Fibroblast of lung (primary cell): Measurements from ENCODE around the gene BABAM2. TPM values are rescaled to one million over a fixed set of nuclear protein-coding genes. Genes with fewer than 3 reads are reported as not detected.
A peak's percentile ranks its signal among the peaks of the same experiment; 100 is the strongest.

Experiments used
- DNase-seq, 2 donors: peaks; one replicate each; pipeline versions ENCODE4 v3.0.0 to v3.0.0-alpha.2; 2010; ENCODE audit warnings: low read depth in 2 of 2
- H2AFZ ChIP-seq: 2 replicates; pipeline ENCODE4 v1.5.1; 2012; ENCODE audit warnings: low read length, control low read depth, inconsistent platforms
- H3K27ac ChIP-seq: 2 replicates; pipeline ENCODE4 v1.5.1; 2011; ENCODE audit warnings: low read length, control low read depth; ENCODE audit not compliant: insufficient read depth
- H3K27me3 ChIP-seq: 2 replicates; pipeline ENCODE4 v1.5.1; 2011; ENCODE audit warnings: mild to moderate bottlenecking, low read length; ENCODE audit not compliant: control insufficient read depth, insufficient read depth
- H3K36me3 ChIP-seq: 2 replicates; pipeline ENCODE4 v1.5.1; 2011; ENCODE audit warnings: low read length; ENCODE audit not compliant: control insufficient read depth, insufficient read depth
- H3K4me1 ChIP-seq: 2 replicates; pipeline ENCODE4 v1.5.1; 2011; ENCODE audit warnings: low read length; ENCODE audit not compliant: control insufficient read depth, insufficient read depth; ENCODE audit errors: extremely low read depth
- H3K4me2 ChIP-seq: 2 replicates; pipeline ENCODE4 v1.5.1; 2011; ENCODE audit warnings: low read length, control low read depth; ENCODE audit not compliant: insufficient read depth; ENCODE audit errors: extremely low read depth
- H3K4me3 ChIP-seq, 4 experiments: fragments of 200-600 bp in 1 of 4; sonication (generic) in 1 of 4; replicated peaks in 1 of 4; 2 replicates each; pipeline ENCODE4 v1.5.1; 2011 to 2016; ENCODE audit warnings: low read length in 4 of 4, low read depth in 3 of 4, mild to moderate bottlenecking in 3 of 4, control low read depth in 2 of 4, inconsistent platforms in 1 of 4, mixed read lengths in 1 of 4; ENCODE audit not compliant: insufficient read depth in 1 of 4; ENCODE audit errors: control extremely low read depth in 1 of 4
- H3K79me2 ChIP-seq: 2 replicates; pipeline ENCODE4 v1.5.1; 2012; ENCODE audit warnings: mild to moderate bottlenecking, low read length, inconsistent platforms; ENCODE audit not compliant: control insufficient read depth, insufficient read depth
- H3K9ac ChIP-seq: 2 replicates; pipeline ENCODE4 v1.5.1; 2011; ENCODE audit warnings: mild to moderate bottlenecking, low read length, control low read depth; ENCODE audit not compliant: insufficient read depth
- H3K9me3 ChIP-seq: 2 replicates; pipeline ENCODE4 v1.5.1; 2012; ENCODE audit warnings: low read depth, low read length; ENCODE audit not compliant: control insufficient read depth, insufficient read depth
- H4K20me1 ChIP-seq: 2 replicates; pipeline ENCODE4 v1.5.1; 2011; ENCODE audit warnings: low read length; ENCODE audit not compliant: control insufficient read depth, insufficient read depth; ENCODE audit errors: extremely low read depth
- CTCF ChIP-seq, 2 donors: IDR thresholded peaks in 1 of 2; conservative IDR thresholded peaks in 1 of 2; 1 replicate in 1 of 2; 2 replicates in 1 of 2; pipeline ENCODE4 v1.5.1; 2011 to 2012; ENCODE audit warnings: low read length in 2 of 2, control low read depth in 1 of 2, inconsistent platforms in 1 of 2, low read depth in 1 of 2, mild to moderate bottlenecking in 1 of 2
- EZH2 ChIP-seq: IDR thresholded peaks from 2 replicates; pipeline ENCODE4 v1.5.1; 2012; ENCODE audit warnings: low read length, control low read depth, mild to moderate bottlenecking; ENCODE audit errors: missing control alignments
- polyA plus RNA-seq, 2 donors: library from polyadenylated mRNA; depleted of rRNA in 1 of 2; stranded (reverse) in 1 of 2; unstranded in 1 of 2; fragments of >200 nt; gene quantifications; 2 replicates each; pipeline ENCODE4 v1.2.1, GENCODE V29; 2011 to 2012; ENCODE audit warnings: missing spikeins in 1 of 2
- total RNA-seq: library from RNA; depleted of rRNA; stranded (reverse); fragments of >200 nt; gene quantifications from 2 replicates; pipeline ENCODE4 v1.2.1, GENCODE V29; 2014

BABAM2 gene
- total and polyA plus RNA-seq, 2 donors (not counting 1 experiment from before 2014, with no cell fraction given), result 25.6 to 33.4 TPM

GRCh38 chr2:28282248-28282647 is 391.7 kb downstream of the BABAM2 start:
- Histone ChIP-seq H3K27ac (no peak overlapping the region), H3K9ac (no peak overlapping the region), H3K9me3 (no peaks in the 10 kb centered on the region), H3K4me1 (peaks cover 7% of the 10 kb centered on the region), H2AFZ (no peak overlapping the region), H4K20me1 (no peaks in the 10 kb centered on the region), H3K27me3 (no peaks in the 10 kb centered on the region), H3K4me3 (no peak overlapping the region), H3K4me2 (no peak overlapping the region), H3K79me2 (no peaks in the 10 kb centered on the region), H3K36me3 (no peaks in the 10 kb centered on the region)
- DNase-seq, result no peak
- TF ChIP-seq CTCF (conservative IDR thresholded peaks at IDR 0.05 in 1 of 2, IDR thresholded peaks at IDR 0.05 in 1 of 2; ENCODE audit: low read depth in 1 of 2, low read length in 2 of 2), result no peak
- TF ChIP-seq EZH2, result no peak

GRCh38 chr2:28282861-28283646 is 392.5 kb downstream of the BABAM2 start:
- Histone ChIP-seq H3K27me3 (no peaks in the 10 kb centered on the region), H2AFZ (no peak overlapping the region), H3K4me1 (peaks cover 15% of the 10 kb centered on the region), H3K9ac (no peak overlapping the region), H3K4me3 (no peak overlapping the region), H3K27ac (no peak overlapping the region), H3K4me2 (no peak overlapping the region), H4K20me1 (no peaks in the 10 kb centered on the region), H3K9me3 (no peaks in the 10 kb centered on the region), H3K79me2 (no peaks in the 10 kb centered on the region), H3K36me3 (no peaks in the 10 kb centered on the region)
- no peak for TF ChIP-seq CTCF (conservative IDR thresholded peaks at IDR 0.05 in 1 of 2, IDR thresholded peaks at IDR 0.05 in 1 of 2; ENCODE audit: low read depth in 1 of 2, low read length in 2 of 2)
- DNase-seq, result peak in 1 of 2 donors; percentile 7

- H3K9me3 ChIP-seq, result no peaks in the 10 kb centered on the region
- H3K4me3 ChIP-seq, result no peak overlapping the region
- DNase-seq, result no peak
- H4K20me1 ChIP-seq, result no peaks in the 10 kb centered on the region
- H3K79me2 ChIP-seq, result no peaks in the 10 kb centered on the region
- no peak for TF ChIP-seq CTCF (conservative IDR thresholded peaks at IDR 0.05 in 1 of 2, IDR thresholded peaks at IDR 0.05 in 1 of 2; ENCODE audit: low read depth in 1 of 2, low read length in 2 of 2)
- TF ChIP-seq EZH2, result no peak
- peaks cover 16% of the 10 kb centered on the region for H3K4me1 ChIP-seq
- H2AFZ ChIP-seq, result no peak overlapping the region
- no peak overlapping the region for H3K4me2 ChIP-seq
- no peak overlapping the region for H3K9ac ChIP-seq
- no peaks in the 10 kb centered on the region for H3K36me3 ChIP-seq
- no peak overlapping the region for H3K27ac ChIP-seq
- H3K27me3 ChIP-seq, result no peaks in the 10 kb centered on the region
These were observed 393.3 kb downstream of the BABAM2 start for GRCh38 chr2:28283861-28284260.
